Activated T-cell treated with anti-CD3 and anti-CD28 coated beads, Interleukin-2, amount 50 U/mL, for 4 hours (primary cell): Measurements from ENCODE around the gene TP53BP2. TPM values are rescaled to one million over a fixed set of nuclear protein-coding genes. Genes with fewer than 3 reads are reported as not detected.

ENCODE experiments used
- ATAC-seq, 2 donors: fragments of 200-7000 bp; cut with Tn5 transposase; one replicate each; pipeline ENCODE4 v1.10.0; 2021
- DNase-seq: peaks from one replicate; pipeline ENCODE4 v3.0.0-alpha.2; 2020
- H3K27me3 Mint-ChIP-seq: one replicate; pipeline ENCODE4 v1.8.0; 2021; ENCODE audit warnings: low read depth, mixed read lengths
- H3K36me3 Mint-ChIP-seq: one replicate; pipeline ENCODE4 v1.8.0; 2022; ENCODE audit warnings: mixed read lengths; ENCODE audit not compliant: insufficient read depth
- H3K4me1 Mint-ChIP-seq: one replicate; pipeline ENCODE4 v1.8.0; 2021; ENCODE audit warnings: low read depth, mixed read lengths
- H3K4me3 Mint-ChIP-seq: one replicate; pipeline ENCODE4 v1.8.0; 2021; ENCODE audit warnings: mild to moderate bottlenecking, moderate library complexity, mixed read lengths
- H3K9me3 Mint-ChIP-seq: one replicate; pipeline ENCODE4 v1.8.0; 2021; ENCODE audit warnings: mixed read lengths
- total RNA-seq, 3 donors: library from RNA; stranded (reverse); gene quantifications; one replicate each; pipeline ENCODE4 v1.2.1, GENCODE V29; 2021

The TP53BP2 gene
- total RNA-seq, 3 donors from 2014 or later: 60.9 to 89.1 (median 79.1) TPM

GRCh38 chr1:223763251-223763650 is 82.5 kb downstream of the TP53BP2 start:
- no peak for ATAC-seq
- no peak overlapping the region for H3K4me3 Mint-ChIP-seq
- H3K4me1 Mint-ChIP-seq: no peaks in the 10 kb centered on the region
- peaks cover 31% of the 10 kb centered on the region for H3K36me3 Mint-ChIP-seq
- H3K27me3 Mint-ChIP-seq: no peaks in the 10 kb centered on the region
- DNase-seq: no peak
- no peaks in the 10 kb centered on the region for H3K9me3 Mint-ChIP-seq

GRCh38 chr1:223761411-223761810 is 84.3 kb downstream of the TP53BP2 start:
- no peak overlapping the region for H3K4me3 Mint-ChIP-seq
- DNase-seq (no peak), ATAC-seq (no peak)
- H3K4me1 Mint-ChIP-seq: no peaks in the 10 kb centered on the region
- no peaks in the 10 kb centered on the region for H3K9me3 Mint-ChIP-seq
- H3K27me3 Mint-ChIP-seq: no peaks in the 10 kb centered on the region
- H3K36me3 Mint-ChIP-seq: peaks cover 31% of the 10 kb centered on the region

GRCh38 chr1:223760833-223761232 is 84.9 kb downstream of the TP53BP2 start:
- DNase-seq: no peak
- Mint-ChIP-seq H3K27me3 (no peaks in the 10 kb centered on the region), H3K4me1 (no peaks in the 10 kb centered on the region), H3K36me3 (peaks cover 26% of the 10 kb centered on the region), H3K9me3 (no peaks in the 10 kb centered on the region), H3K4me3 (no peak overlapping the region)
- ATAC-seq: no peak

GRCh38 chr1:223759273-223759672 is 86.5 kb downstream of the TP53BP2 start:
- Mint-ChIP-seq H3K4me1 (no peaks in the 10 kb centered on the region), H3K9me3 (no peaks in the 10 kb centered on the region), H3K36me3 (peaks cover 22% of the 10 kb centered on the region), H3K4me3 (no peak overlapping the region), H3K27me3 (no peaks in the 10 kb centered on the region)
- ATAC-seq (no peak), DNase-seq (no peak)

- Mint-ChIP-seq H3K36me3 (peaks cover 21% of the 10 kb centered on the region), H3K4me1 (no peaks in the 10 kb centered on the region), H3K9me3 (no peaks in the 10 kb centered on the region), H3K4me3 (no peak overlapping the region), H3K27me3 (no peaks in the 10 kb centered on the region)
- ATAC-seq (no peak), DNase-seq (no peak)
These were observed 87.0 kb downstream of the TP53BP2 start for GRCh38 chr1:223758734-223759133.

- Mint-ChIP-seq H3K4me1 (no peaks in the 10 kb centered on the region), H3K4me3 (no peak overlapping the region), H3K27me3 (no peaks in the 10 kb centered on the region), H3K9me3 (no peaks in the 10 kb centered on the region), H3K36me3 (peaks cover 25% of the 10 kb centered on the region)
- DNase-seq (no peak), ATAC-seq (no peak)
These were observed 88.7 kb downstream of the TP53BP2 start for GRCh38 chr1:223756806-223757700.

GRCh38 chr1:223755992-223756775 is 89.6 kb downstream of the TP53BP2 start:
- peaks cover 30% of the 10 kb centered on the region for H3K36me3 Mint-ChIP-seq
- H3K9me3 Mint-ChIP-seq: no peaks in the 10 kb centered on the region
- H3K4me3 Mint-ChIP-seq: no peak overlapping the region
- no peak for ATAC-seq
- DNase-seq: no peak
- H3K27me3 Mint-ChIP-seq: no peaks in the 10 kb centered on the region
- H3K4me1 Mint-ChIP-seq: no peaks in the 10 kb centered on the region

- H3K27me3 Mint-ChIP-seq: no peaks in the 10 kb centered on the region
- H3K9me3 Mint-ChIP-seq: no peaks in the 10 kb centered on the region
- H3K4me1 Mint-ChIP-seq: no peaks in the 10 kb centered on the region
- no peak overlapping the region for H3K4me3 Mint-ChIP-seq
- ATAC-seq (no peak), DNase-seq (no peak)
- peaks cover 30% of the 10 kb centered on the region for H3K36me3 Mint-ChIP-seq
These were observed 90.3 kb downstream of the TP53BP2 start for GRCh38 chr1:223755432-223755792.

GRCh38 chr1:223754681-223755431 is 90.9 kb downstream of the TP53BP2 start:
- no peaks in the 10 kb centered on the region for H3K9me3 Mint-ChIP-seq
- no peaks in the 10 kb centered on the region for H3K27me3 Mint-ChIP-seq
- ATAC-seq (no peak), DNase-seq (no peak)
- peaks cover 2% of the 10 kb centered on the region for H3K4me1 Mint-ChIP-seq
- H3K36me3 Mint-ChIP-seq: peaks cover 29% of the 10 kb centered on the region
- no peak overlapping the region for H3K4me3 Mint-ChIP-seq

GRCh38 chr1:223752721-223753515 is 92.8 kb downstream of the TP53BP2 start:
- Mint-ChIP-seq H3K4me1 (peaks cover 12% of the 10 kb centered on the region), H3K27me3 (no peaks in the 10 kb centered on the region), H3K36me3 (peaks cover 25% of the 10 kb centered on the region), H3K9me3 (no peaks in the 10 kb centered on the region), H3K4me3 (no peak overlapping the region)
- no peak for ATAC-seq
- DNase-seq: no peak

- H3K9me3 Mint-ChIP-seq: no peaks in the 10 kb centered on the region
- H3K36me3 Mint-ChIP-seq: peaks cover 28% of the 10 kb centered on the region
- no peak for DNase-seq
- H3K4me1 Mint-ChIP-seq: peaks cover 18% of the 10 kb centered on the region
- ATAC-seq: no peak
- no peaks in the 10 kb centered on the region for H3K27me3 Mint-ChIP-seq
- H3K4me3 Mint-ChIP-seq: no peak overlapping the region
These were observed 94.1 kb downstream of the TP53BP2 start for GRCh38 chr1:223751696-223752095.

GRCh38 chr1:223750730-223751570 is 94.8 kb downstream of the TP53BP2 start:
- no peaks in the 10 kb centered on the region for H3K27me3 Mint-ChIP-seq
- DNase-seq: no peak
- no peak overlapping the region for H3K4me3 Mint-ChIP-seq
- ATAC-seq: no peak
- H3K4me1 Mint-ChIP-seq: peaks cover 18% of the 10 kb centered on the region
- no peaks in the 10 kb centered on the region for H3K9me3 Mint-ChIP-seq
- peaks cover 28% of the 10 kb centered on the region for H3K36me3 Mint-ChIP-seq
